Stimulated activated CD8-positive, alpha-beta memory T cell treated with anti-CD3 and anti-CD28 coated beads, Interleukin-12 subunit alpha, Interleukin-12 subunit beta, amount 100 ng/mL, for 1 hour (primary cell): ENCODE measurements around the gene DRD4.
"Not testable (repeated sequence)": the region's sequence is repeated elsewhere in the genome, so short reads cannot be mapped to it uniquely, and the experiment has no call there.

Experiments used
- DNase-seq: peaks from one replicate; pipeline ENCODE4 v3.0.0-alpha.2; 2020; ENCODE audit warnings: low read depth

Gene DRD4

DNA sequence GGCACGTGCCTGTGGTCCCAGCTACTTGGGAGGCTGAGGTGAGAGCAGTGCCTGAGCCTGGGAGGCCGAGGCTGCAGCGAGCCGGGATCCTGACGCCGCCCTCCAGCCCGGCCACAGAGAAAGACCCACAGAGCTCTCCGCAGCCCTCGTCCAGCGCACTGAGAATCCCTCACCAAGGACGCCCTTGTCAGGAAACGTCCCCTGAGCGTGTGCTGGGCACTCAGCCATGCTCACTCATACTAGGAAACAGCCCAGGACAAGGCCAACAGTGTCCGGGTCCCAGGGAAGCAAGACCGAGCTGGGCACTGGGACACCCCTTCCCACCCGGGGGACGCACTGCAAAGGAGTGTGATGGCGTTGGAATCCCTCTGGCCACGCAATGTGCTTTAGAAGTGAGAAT, 43.4 kb downstream of the DRD4 start:
- no peak for DNase-seq

DNA sequence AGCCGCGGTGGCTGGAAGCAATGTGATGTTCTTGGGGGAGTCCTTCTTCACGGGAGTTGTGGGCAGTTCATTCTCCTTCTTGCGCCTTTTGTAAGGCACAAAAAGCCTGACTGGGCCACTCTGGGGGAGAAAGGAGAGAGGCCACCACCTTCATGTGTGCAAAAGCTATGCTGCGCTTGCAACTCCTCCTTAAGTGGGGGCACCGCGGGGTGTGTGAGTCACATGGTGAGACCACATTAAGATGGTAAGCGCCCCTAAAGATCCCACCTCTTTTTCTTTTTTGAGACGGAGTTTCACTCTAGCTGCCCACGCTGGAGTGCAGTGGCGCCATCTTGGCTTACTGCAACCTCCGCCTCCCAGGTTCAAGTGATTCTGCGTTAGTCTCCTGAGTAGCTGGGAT, 43.9 kb downstream of the DRD4 start:
- DNase-seq, result no peak

DNA sequence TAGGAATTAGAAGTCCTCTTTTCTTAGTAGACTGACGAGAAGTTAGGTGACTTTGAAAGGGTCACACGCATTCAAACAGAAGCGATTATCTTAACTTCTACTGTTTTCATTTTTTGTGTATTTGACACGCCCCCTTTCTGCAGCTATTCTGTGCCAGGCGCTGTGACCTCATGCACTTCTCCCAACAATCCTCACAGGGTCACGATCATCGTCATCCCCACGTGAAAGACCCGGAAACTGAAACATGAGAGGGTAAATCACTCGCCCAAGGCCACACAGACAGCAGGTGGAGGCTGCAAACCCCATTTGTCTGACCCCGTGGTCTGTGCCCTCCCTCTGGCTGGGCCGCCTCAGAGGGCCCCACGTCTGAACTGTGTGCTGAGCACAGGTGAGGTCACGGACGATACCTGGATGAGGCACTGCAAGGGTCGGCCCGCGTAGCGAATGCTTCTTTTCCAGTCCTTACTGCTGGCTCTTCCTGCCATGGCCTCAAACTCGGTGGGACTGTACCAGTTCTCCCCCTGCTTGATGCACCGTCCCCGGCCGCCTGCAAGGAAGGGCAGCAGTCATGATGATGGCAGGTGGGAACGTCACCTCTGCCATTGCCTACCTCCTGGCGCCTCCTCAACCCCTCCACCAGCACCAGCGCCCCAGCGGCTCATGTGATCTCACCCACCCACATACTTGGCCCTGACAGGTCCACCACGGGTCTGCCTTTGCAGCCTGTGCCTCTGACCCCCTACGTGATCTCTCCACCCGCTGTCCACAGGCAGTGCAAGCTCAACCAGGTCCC, 49.6 kb downstream of the DRD4 start:
- no peak for DNase-seq

DNA sequence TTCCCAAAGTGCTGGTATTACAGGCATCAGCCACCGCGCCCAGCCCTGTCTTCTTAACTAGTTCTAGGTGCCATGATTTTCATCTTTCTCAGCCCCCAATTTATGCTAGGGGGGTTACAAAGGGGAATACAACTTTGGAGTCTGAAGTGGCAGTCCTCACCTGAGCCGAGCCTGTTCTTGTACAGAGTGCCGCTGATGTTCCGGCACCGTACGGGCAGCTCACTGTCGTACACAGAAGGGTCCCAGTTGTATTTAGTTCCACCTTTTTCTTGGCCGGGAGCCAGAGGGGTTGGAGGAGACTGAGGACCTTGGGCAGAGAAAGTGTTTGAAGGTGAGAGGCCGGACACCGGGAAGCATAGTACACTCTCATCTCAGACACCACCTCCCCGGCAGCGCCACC, 50.7 kb downstream of the DRD4 start:
- DNase-seq, result no peak

DNA sequence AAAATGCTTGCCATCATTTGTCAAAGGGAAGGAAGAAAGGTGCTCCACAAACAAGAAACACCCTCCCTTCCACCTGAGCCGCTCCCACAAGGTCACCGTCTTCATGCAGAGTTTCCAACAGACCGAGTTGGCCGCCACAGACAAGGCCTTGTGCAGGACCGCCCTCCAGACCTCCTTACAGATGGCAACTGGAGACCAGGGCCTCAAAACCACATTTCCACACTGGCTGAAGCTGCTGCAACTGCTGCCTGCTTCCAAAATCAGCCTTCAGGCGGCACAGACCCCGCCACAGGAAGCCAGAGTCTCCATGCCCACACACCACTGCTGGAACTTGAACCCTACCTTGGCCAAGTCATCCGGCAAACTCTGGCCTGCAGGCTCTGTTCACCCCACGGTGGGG, 51.6 kb downstream of the DRD4 start:
- no peak for DNase-seq

DNA sequence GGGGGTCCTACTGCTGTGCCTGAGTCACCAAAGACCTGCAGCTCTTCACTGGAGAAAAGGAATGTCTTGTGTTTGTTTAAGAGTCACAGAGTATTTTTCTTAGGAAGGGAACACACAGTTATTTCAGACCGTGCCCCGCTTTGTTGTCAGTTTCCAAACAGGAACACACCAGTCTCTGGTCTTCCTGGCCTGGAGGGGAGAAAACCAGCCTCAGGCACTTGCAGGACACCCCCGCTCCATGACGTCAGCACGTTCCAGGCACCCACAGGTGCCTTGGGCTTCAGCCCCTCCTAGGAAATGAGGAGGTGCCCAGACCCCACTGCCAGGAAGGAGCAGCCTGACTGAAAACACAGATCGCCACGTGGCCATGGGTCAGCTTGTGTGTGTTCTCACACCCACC, 52.6 kb downstream of the DRD4 start:
- DNase-seq, result no peak

DNA sequence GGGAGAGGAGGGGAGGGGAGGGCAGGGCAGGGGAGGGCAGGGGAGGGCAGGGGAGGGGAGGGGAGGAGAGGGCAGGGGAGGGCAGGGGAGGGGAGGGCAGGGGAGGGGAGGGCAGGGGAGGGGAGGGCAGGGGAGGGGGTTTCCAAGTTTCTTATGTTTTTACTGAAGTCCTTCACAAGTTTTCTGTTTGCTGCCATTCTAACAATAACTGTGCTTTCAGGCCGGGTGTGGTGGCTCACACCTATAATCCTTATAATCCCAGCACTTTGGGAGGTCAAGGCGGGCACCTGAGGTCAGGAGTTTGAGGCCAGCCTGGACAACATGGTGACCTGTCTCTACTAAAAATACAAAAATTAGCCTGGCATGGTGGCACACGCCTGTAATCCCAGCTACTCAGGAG, 53.2 kb downstream of the DRD4 start:
- DNase-seq, result not testable (repeated sequence)
